PC-9 (cell line): ENCODE measurements around the gene CNTNAP5. TPM values are rescaled to one million over a fixed set of nuclear protein-coding genes. Genes with fewer than 3 reads are reported as not detected.

Experiments used
- BruUV-seq: library from RNA; stranded (reverse); fragments of 400-500 nt; replicated peaks from 2 replicates; lab custom pipeline; 2021; lab: Mats Ljungman, UMichigan
- CTCF ChIA-PET: fragments of 300-600 bp; sonication (Branson Sonifier 250); formaldehyde crosslinking; loops from one replicate; lab custom pipeline; 2022; ENCODE audit warnings: antibody characterized with exemption; lab: Charles Lee
- POLR2A ChIA-PET: fragments of 300-600 bp; sonication (Branson Sonifier 250); formaldehyde crosslinking; loops from one replicate; lab custom pipeline; 2022; ENCODE audit warnings: antibody characterized with exemption; ENCODE audit not compliant: unreplicated experiment; lab: Charles Lee
- DNase-seq, 2 experiments: peaks; one replicate each; pipeline versions ENCODE4 v3.0.0 to v3.0.0-alpha.2; 2015 to 2022; ENCODE audit warnings: mixed read lengths in 1 of 2
- H2AFZ ChIP-seq: fragments of 200-600 bp; sonication (generic); 2 replicates; pipeline ENCODE4 v1.8.1; 2017; ENCODE audit warnings: antibody characterized with exemption
- H3F3A ChIP-seq: fragments of 200-600 bp; sonication (generic); 2 replicates; pipeline ENCODE4 v1.8.1; 2017; ENCODE audit warnings: antibody characterized with exemption, mild to moderate bottlenecking, low read depth; ENCODE audit not compliant: insufficient read depth
- H3K27ac ChIP-seq: fragments of 200-600 bp; sonication (generic); 2 replicates; pipeline ENCODE4 v1.6.1; 2016; ENCODE audit warnings: mixed run types
- H3K27me3 ChIP-seq: fragments of 200-600 bp; sonication (generic); 2 replicates; pipeline ENCODE4 v1.6.1; 2016; ENCODE audit warnings: low read depth, mixed run types; ENCODE audit not compliant: insufficient read depth
- H3K36me3 ChIP-seq: fragments of 200-600 bp; sonication (generic); 2 replicates; pipeline ENCODE4 v1.6.1; 2016; ENCODE audit warnings: low read depth, mixed run types
- H3K4me1 ChIP-seq: fragments of 200-600 bp; sonication (generic); replicated peaks from 2 replicates; pipeline ENCODE4 v1.6.1; 2016; ENCODE audit warnings: mixed run types; ENCODE audit not compliant: insufficient read depth
- H3K4me2 ChIP-seq: fragments of 200-600 bp; sonication (generic); 2 replicates; pipeline ENCODE4 v1.6.1; 2017; ENCODE audit warnings: mixed run types
- H3K4me3 ChIP-seq: fragments of 200-600 bp; sonication (generic); 2 replicates; pipeline ENCODE4 v1.6.1; 2016; ENCODE audit warnings: mixed run types
- H3K79me2 ChIP-seq: fragments of 200-600 bp; sonication (generic); 2 replicates; pipeline ENCODE4 v1.6.1; 2017; ENCODE audit warnings: low read depth, mixed run types
- H3K9me2 ChIP-seq: fragments of 200-600 bp; sonication (generic); 2 replicates; pipeline ENCODE4 v1.8.1; 2017; ENCODE audit warnings: mild to moderate bottlenecking; ENCODE audit not compliant: insufficient read depth
- H3K9me3 ChIP-seq: fragments of 200-600 bp; sonication (generic); 2 replicates; pipeline ENCODE4 v1.8.1; 2016; ENCODE audit warnings: low read depth; ENCODE audit not compliant: insufficient read depth
- H4K20me1 ChIP-seq: fragments of 200-600 bp; sonication (generic); 2 replicates; pipeline ENCODE4 v1.8.1; 2017; ENCODE audit not compliant: insufficient read depth
- EZH2 ChIP-seq: fragments of 200-600 bp; sonication (generic); IDR thresholded peaks from 2 replicates; pipeline ENCODE4 v1.8.0; 2017; ENCODE audit warnings: antibody characterized with exemption, low read depth
- intact Hi-C: fragments of 100-400 bp; cut with micrococcal nuclease; formaldehyde crosslinking; loops from one replicate; pipeline ENCODE4 v1.10.0; 2022; ENCODE audit not compliant: unreplicated experiment
- total RNA-seq: library from RNA; stranded (reverse); gene quantifications from 2 replicates; pipeline ENCODE4 v1.2.3, GENCODE V29; 2021
- TF ChIP-seq, protein P1 (sequence below): fragments of 200-600 bp; sonication (generic); conservative IDR thresholded peaks from 2 replicates; pipeline ENCODE4 v1.6.1; 2017; ENCODE audit warnings: mixed run types, antibody characterized with exemption, mild to moderate bottlenecking, moderate library complexity

The CNTNAP5 gene
- total RNA-seq, 1 experiment from 2014 or later = not detected

DNA sequence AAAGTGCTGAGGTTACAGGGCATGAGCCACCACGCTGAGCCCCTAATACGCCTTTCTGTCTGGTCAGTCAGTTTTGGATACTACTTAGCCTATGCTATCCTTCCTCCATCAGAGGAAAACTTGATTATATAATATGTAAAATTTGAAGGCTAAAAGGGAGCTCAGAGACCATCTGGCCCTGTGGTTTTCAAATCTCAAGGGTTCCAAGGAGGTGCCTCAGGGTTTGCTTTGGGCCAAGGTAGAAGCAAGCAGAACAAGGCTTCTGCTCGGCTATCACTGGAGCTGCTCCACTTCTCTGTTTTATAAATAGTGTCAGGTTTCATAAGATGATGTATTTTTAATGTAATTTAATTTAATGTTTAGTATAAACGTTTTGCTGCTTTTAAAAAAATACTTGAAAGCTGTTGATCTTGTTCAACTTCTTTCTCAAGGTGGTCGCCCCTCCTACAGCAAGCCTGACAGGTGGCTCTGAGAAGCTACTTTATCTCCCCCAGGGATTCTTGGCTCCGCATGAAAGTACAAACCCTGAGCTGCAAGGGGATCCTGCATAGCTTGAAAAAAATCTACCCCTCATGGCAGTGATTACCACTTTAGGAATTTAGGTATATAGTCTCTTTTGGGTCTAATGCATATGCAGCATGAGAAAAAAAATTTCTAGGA lies 290.3 kb downstream of the CNTNAP5 start:
- Histone ChIP-seq H3K27me3 (peaks cover 15% of the 10 kb centered on the region; the same call in 1 of the 2 replicates), H3K27ac (no peak overlapping the region), H3K4me1 (no peaks in the 10 kb centered on the region), H3F3A (no peaks in the 10 kb centered on the region), H3K4me3 (no peak overlapping the region), H3K9me2 (no peaks in the 10 kb centered on the region), H3K4me2 (no peak overlapping the region), H2AFZ (no peak overlapping the region), H3K9me3 (no peaks in the 10 kb centered on the region), H3K79me2 (no peaks in the 10 kb centered on the region), H4K20me1 (no peaks in the 10 kb centered on the region), H3K36me3 (no peaks in the 10 kb centered on the region)
- intact Hi-C loops = no loop called here
- TF ChIP-seq, protein P1, sequence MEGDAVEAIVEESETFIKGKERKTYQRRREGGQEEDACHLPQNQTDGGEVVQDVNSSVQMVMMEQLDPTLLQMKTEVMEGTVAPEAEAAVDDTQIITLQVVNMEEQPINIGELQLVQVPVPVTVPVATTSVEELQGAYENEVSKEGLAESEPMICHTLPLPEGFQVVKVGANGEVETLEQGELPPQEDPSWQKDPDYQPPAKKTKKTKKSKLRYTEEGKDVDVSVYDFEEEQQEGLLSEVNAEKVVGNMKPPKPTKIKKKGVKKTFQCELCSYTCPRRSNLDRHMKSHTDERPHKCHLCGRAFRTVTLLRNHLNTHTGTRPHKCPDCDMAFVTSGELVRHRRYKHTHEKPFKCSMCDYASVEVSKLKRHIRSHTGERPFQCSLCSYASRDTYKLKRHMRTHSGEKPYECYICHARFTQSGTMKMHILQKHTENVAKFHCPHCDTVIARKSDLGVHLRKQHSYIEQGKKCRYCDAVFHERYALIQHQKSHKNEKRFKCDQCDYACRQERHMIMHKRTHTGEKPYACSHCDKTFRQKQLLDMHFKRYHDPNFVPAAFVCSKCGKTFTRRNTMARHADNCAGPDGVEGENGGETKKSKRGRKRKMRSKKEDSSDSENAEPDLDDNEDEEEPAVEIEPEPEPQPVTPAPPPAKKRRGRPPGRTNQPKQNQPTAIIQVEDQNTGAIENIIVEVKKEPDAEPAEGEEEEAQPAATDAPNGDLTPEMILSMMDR = no peak
- TF ChIP-seq EZH2 = no peak
- DNase-seq = no peak
- BruUV-seq = no TSS peak
- CTCF ChIA-PET = no interaction called here
- POLR2A ChIA-PET = no interaction called here

DNA sequence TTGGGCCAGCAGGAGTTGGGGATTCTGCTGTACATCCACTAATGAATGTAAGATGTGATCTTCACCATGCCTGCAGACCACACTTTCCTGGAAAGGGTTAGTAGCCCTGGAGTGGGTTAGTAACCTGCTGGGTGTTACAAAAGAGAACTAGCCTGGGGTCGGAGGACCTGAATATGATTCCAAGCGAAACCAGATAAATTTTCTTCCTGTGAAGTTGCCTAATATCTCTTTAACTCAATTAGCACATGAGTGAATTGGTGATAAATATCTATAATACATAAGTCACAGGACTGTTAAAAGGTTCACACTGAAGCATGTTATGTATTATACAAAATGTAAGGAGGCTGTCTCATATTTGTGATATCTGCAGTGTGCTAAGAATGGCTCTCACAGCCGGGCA lies 291.0 kb downstream of the CNTNAP5 start:
- no peak for DNase-seq
- no peaks in the 10 kb centered on the region for H3K9me3 ChIP-seq
- no peak overlapping the region for H2AFZ ChIP-seq
- no peaks in the 10 kb centered on the region for H3F3A ChIP-seq
- intact Hi-C loops = no loop called here
- ChIA-PET POLR2A (no interaction called here), CTCF (no interaction called here)
- no peak overlapping the region for H3K27ac ChIP-seq
- TF ChIP-seq EZH2 = no peak
- TF ChIP-seq, protein P1 = no peak
- no peaks in the 10 kb centered on the region for H3K79me2 ChIP-seq
- no TSS peak for BruUV-seq
- H3K36me3 ChIP-seq = no peaks in the 10 kb centered on the region
- H3K4me2 ChIP-seq = no peak overlapping the region
- H3K4me1 ChIP-seq = no peaks in the 10 kb centered on the region
- peaks cover 15% of the 10 kb centered on the region; the same call in 1 of the 2 replicates for H3K27me3 ChIP-seq
- no peaks in the 10 kb centered on the region for H4K20me1 ChIP-seq
- H3K9me2 ChIP-seq = no peaks in the 10 kb centered on the region
- no peak overlapping the region for H3K4me3 ChIP-seq

DNA sequence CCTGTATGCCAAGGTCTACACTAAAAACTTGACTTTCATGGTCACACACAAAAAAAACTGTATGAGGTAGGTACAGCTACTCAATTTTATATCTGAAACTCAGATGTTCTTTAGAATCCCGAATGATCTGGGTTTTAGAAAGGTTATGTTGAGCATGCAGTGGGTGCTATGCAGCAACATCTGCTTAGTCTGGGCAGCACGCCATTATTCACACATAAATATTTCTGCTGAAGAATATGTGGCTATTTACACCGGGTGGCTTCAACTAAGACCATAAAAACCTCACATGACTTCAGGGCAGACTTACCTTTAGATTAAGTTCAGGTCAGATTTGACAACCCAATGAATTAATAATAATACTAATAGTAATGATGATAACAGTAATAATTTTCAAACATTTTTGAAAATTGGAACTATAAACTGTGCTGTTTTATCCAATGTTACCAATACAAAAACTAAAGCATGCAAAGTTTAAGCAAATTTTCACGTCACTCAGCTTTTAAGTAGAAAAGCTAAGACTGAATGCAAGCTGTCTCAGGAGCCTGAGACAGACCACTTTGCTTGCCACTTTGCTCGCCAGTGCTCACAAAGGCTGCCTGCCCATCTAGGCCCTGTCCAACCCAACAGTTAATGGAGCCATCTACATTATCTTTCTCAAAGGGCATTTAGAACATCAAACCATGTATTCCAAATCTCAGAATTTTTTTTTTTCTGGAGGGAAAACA lies 292.0 kb downstream of the CNTNAP5 start:
- Histone ChIP-seq H3K4me3 (no peak overlapping the region), H2AFZ (no peak overlapping the region), H3K4me2 (no peak overlapping the region), H4K20me1 (no peaks in the 10 kb centered on the region), H3K79me2 (no peaks in the 10 kb centered on the region), H3F3A (no peaks in the 10 kb centered on the region), H3K36me3 (no peaks in the 10 kb centered on the region), H3K9me2 (no peaks in the 10 kb centered on the region), H3K27ac (no peak overlapping the region), H3K4me1 (no peaks in the 10 kb centered on the region), H3K27me3 (peaks cover 15% of the 10 kb centered on the region; the same call in 1 of the 2 replicates), H3K9me3 (no peaks in the 10 kb centered on the region)
- BruUV-seq = no TSS peak
- no peak for DNase-seq
- intact Hi-C loops = no loop called here
- POLR2A ChIA-PET = no interaction called here
- no peak for TF ChIP-seq EZH2
- CTCF ChIA-PET = no interaction called here
